GM12892 (cell line): ENCODE measurements around the gene DOCK1.

Experiments used
- POLR2A ChIP-seq: IDR thresholded peaks from 2 replicates; pipeline ENCODE4 v1.6.1; 2011; ENCODE audit warnings: low read depth, low read length, control low read depth
- POLR2AphosphoS5 ChIP-seq: IDR thresholded peaks from 2 replicates; pipeline ENCODE4 v1.6.1; 2011; ENCODE audit warnings: low read depth, low read length, control low read depth

DNA sequence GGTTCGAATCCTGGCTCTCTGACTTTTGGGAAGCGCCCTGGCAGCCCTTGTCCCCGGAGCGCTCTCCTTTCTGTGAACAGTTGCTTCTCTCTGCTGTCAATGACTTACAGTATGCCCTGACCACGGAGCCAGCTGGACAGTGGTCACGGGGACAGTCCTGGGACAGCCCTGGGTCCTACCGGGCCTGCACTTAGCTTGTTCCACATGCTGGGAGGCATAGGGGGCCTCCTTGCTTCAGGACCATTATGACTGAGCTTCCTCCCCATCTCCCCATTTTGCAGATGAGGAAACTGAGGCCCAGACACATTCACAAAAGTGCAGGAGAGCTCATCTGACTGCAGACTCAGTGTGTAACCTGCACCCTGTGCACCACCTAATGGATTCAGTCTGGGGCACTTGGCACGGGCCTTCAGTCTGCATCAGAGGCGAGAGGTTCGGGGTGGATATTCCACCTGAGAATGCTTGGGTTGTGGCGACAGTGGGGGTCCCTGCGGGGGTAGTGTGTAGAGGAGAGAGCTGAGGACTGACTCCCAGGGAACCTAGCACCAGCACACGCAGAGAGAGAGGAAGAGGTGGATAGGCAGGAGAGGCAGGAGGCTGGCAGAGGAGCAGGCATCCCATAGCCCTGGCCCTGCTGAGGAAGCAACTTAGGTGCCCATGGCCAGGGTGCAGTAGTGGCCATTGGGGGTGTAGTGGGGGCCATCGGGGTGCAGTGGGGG lies 1.6 kb downstream of the DOCK1 start:
- no peak for TF ChIP-seq POLR2A
- TF ChIP-seq POLR2AphosphoS5, result no peak
